GM12878 (cell line): Measurements from ENCODE around the gene EFCAB10. TPM values are rescaled to one million over a fixed set of nuclear protein-coding genes. Genes with fewer than 3 reads are reported as not detected.
A peak's percentile ranks its signal among the peaks of the same experiment; 100 is the strongest.

Experiments used
- LARP7 ChIP-seq: fragments of 450-650 bp; IDR thresholded peaks from 2 replicates; pipeline ENCODE4 v1.6.1; 2017; ENCODE audit warnings: mild to moderate bottlenecking
- MYC ChIP-seq: IDR thresholded peaks from 2 replicates; pipeline ENCODE4 v1.6.1; 2011; ENCODE audit warnings: mild to moderate bottlenecking, low read length, moderate library complexity, inconsistent platforms; ENCODE audit not compliant: insufficient read depth, insufficient replicate concordance, insufficient read length, severe bottlenecking
- POU2F2 ChIP-seq: IDR thresholded peaks from 3 replicates; pipeline ENCODE4 v1.6.1; 2011; ENCODE audit warnings: low read depth, mild to moderate bottlenecking, low read length, borderline replicate concordance
- SMARCA5 ChIP-seq: fragments of 450-650 bp; IDR thresholded peaks from 2 replicates; pipeline ENCODE4 v1.6.1; 2017; ENCODE audit warnings: mild to moderate bottlenecking
- ZZZ3 ChIP-seq: IDR thresholded peaks from 2 replicates; pipeline ENCODE4 v1.6.1; 2011; ENCODE audit warnings: low read depth; ENCODE audit not compliant: control insufficient read depth, insufficient read length
- polyA plus RNA-seq, 11 experiments: library from polyadenylated mRNA; depleted of rRNA in 4 of 11; unstranded in 6 of 11; stranded (reverse) in 5 of 11; fragments of >200 nt; fragmentation: Nextera tagmentation in 4 of 11; fragmentation: Illumina TruSeq in 1 of 11; extraction: Ambion mirVana in 4 of 11; extraction: Trizol in 1 of 11; gene quantifications; 1 replicate in 1 of 11; 2 replicates in 10 of 11; pipeline versions ENCODE4 v1.2.1 to v1.2.3, GENCODE V29; 2011 to 2016; ENCODE audit warnings: inconsistent platforms in 2 of 11, missing spikeins in 2 of 11, low read depth in 1 of 11
- total RNA-seq, 4 experiments: library from RNA; depleted of rRNA in 3 of 4; stranded (reverse); fragments of >200 nt in 3 of 4; fragmentation: Illumina TruSeq in 1 of 4; extraction: Trizol in 1 of 4; gene quantifications; 2 replicates each; pipeline versions ENCODE4 v1.2.1 to v1.2.3, GENCODE V29; 2013 to 2021
- TF ChIP-seq, protein P1 (sequence below): IDR thresholded peaks from 2 replicates; pipeline ENCODE4 v1.6.1; 2012; ENCODE audit warnings: mild to moderate bottlenecking, low read depth, low read length
- TF ChIP-seq, protein P2 (sequence below): fragments of 450-650 bp; IDR thresholded peaks from 2 replicates; pipeline ENCODE4 v1.6.1; 2017; ENCODE audit warnings: mild to moderate bottlenecking, moderate library complexity
- TF ChIP-seq, protein P3 (sequence below): IDR thresholded peaks from 2 replicates; pipeline ENCODE4 v1.6.1; 2012; ENCODE audit warnings: low read depth, low read length, improper control_type of control experiment
- TF ChIP-seq, protein P4 (sequence below): fragments of 450-650 bp; conservative IDR thresholded peaks from 2 replicates; pipeline ENCODE4 v1.6.1; 2017; ENCODE audit warnings: mild to moderate bottlenecking, moderate library complexity
- TF ChIP-seq, protein P5 (sequence below): fragments of 450-650 bp; IDR thresholded peaks from 2 replicates; pipeline ENCODE4 v1.6.1; 2017; ENCODE audit warnings: mild to moderate bottlenecking, low read depth, inconsistent platforms; ENCODE audit not compliant: poor library complexity, severe bottlenecking
- TF ChIP-seq, protein P6 (sequence below): fragments of 450-650 bp; formaldehyde crosslinking; IDR thresholded peaks from 2 replicates; pipeline ENCODE4 v1.5.0; 2022; ENCODE audit warnings: mild to moderate bottlenecking, missing genetic modification characterization

The EFCAB10 gene
- total and polyA plus RNA-seq, 10 of the 15 experiments (the other 5 are each of a cell fraction or from before 2014, with no cell fraction given), result 0.38 to 1.0 (median 0.54) TPM; not detected in 6

DNA sequence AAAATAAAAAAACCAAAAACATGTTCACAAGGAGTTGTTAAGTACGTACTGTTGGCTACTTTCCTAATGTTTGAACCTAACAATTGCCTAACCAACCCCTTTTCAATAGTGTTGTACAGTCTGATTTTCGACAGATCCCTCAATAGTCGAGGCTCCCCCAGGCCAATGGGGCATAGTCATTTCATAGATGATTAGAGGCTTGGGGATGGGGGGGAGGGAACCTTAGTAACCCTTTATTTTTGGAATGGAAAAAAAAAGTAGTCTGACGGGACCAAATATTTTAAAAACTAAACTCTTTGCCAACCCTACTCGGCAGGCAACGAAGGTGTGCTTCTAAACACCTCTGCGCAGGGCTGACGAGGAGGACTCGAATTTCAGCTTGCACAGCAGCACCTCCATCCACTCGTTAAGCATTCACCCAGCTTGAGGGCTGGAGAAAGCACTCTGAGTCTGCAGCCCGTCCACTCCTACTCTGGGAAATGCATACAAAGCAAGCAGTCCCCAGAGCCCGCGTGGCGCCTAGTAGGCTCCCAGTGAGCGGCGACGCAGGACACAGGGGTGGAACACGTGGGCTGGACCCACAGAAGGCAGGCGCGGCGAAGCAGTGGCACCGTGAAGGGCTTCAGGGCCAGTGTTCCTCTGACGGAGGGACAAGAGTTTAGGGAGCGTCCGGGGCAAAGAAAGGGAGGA is 60.1 kb downstream of the EFCAB10 start (continued):
- TF ChIP-seq, protein P1, sequence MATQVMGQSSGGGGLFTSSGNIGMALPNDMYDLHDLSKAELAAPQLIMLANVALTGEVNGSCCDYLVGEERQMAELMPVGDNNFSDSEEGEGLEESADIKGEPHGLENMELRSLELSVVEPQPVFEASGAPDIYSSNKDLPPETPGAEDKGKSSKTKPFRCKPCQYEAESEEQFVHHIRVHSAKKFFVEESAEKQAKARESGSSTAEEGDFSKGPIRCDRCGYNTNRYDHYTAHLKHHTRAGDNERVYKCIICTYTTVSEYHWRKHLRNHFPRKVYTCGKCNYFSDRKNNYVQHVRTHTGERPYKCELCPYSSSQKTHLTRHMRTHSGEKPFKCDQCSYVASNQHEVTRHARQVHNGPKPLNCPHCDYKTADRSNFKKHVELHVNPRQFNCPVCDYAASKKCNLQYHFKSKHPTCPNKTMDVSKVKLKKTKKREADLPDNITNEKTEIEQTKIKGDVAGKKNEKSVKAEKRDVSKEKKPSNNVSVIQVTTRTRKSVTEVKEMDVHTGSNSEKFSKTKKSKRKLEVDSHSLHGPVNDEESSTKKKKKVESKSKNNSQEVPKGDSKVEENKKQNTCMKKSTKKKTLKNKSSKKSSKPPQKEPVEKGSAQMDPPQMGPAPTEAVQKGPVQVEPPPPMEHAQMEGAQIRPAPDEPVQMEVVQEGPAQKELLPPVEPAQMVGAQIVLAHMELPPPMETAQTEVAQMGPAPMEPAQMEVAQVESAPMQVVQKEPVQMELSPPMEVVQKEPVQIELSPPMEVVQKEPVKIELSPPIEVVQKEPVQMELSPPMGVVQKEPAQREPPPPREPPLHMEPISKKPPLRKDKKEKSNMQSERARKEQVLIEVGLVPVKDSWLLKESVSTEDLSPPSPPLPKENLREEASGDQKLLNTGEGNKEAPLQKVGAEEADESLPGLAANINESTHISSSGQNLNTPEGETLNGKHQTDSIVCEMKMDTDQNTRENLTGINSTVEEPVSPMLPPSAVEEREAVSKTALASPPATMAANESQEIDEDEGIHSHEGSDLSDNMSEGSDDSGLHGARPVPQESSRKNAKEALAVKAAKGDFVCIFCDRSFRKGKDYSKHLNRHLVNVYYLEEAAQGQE, result no peak
- TF ChIP-seq ZZZ3 (no peak), LARP7 (peak; percentile 50; the same call in 1 of the 2 replicates), SMARCA5 (no peak), POU2F2 (no peak), MYC (peak; percentile 44)
- TF ChIP-seq, protein P2, sequence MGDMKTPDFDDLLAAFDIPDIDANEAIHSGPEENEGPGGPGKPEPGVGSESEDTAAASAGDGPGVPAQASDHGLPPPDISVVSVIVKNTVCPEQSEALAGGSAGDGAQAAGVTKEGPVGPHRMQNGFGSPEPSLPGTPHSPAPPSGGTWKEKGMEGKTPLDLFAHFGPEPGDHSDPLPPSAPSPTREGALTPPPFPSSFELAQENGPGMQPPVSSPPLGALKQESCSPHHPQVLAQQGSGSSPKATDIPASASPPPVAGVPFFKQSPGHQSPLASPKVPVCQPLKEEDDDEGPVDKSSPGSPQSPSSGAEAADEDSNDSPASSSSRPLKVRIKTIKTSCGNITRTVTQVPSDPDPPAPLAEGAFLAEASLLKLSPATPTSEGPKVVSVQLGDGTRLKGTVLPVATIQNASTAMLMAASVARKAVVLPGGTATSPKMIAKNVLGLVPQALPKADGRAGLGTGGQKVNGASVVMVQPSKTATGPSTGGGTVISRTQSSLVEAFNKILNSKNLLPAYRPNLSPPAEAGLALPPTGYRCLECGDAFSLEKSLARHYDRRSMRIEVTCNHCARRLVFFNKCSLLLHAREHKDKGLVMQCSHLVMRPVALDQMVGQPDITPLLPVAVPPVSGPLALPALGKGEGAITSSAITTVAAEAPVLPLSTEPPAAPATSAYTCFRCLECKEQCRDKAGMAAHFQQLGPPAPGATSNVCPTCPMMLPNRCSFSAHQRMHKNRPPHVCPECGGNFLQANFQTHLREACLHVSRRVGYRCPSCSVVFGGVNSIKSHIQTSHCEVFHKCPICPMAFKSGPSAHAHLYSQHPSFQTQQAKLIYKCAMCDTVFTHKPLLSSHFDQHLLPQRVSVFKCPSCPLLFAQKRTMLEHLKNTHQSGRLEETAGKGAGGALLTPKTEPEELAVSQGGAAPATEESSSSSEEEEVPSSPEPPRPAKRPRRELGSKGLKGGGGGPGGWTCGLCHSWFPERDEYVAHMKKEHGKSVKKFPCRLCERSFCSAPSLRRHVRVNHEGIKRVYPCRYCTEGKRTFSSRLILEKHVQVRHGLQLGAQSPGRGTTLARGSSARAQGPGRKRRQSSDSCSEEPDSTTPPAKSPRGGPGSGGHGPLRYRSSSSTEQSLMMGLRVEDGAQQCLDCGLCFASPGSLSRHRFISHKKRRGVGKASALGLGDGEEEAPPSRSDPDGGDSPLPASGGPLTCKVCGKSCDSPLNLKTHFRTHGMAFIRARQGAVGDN, result peak; percentile 54; the same call in 1 of the 2 replicates
- TF ChIP-seq, protein P3, sequence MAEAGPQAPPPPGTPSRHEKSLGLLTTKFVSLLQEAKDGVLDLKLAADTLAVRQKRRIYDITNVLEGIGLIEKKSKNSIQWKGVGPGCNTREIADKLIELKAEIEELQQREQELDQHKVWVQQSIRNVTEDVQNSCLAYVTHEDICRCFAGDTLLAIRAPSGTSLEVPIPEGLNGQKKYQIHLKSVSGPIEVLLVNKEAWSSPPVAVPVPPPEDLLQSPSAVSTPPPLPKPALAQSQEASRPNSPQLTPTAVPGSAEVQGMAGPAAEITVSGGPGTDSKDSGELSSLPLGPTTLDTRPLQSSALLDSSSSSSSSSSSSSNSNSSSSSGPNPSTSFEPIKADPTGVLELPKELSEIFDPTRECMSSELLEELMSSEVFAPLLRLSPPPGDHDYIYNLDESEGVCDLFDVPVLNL, result no peak
- TF ChIP-seq, protein P4, sequence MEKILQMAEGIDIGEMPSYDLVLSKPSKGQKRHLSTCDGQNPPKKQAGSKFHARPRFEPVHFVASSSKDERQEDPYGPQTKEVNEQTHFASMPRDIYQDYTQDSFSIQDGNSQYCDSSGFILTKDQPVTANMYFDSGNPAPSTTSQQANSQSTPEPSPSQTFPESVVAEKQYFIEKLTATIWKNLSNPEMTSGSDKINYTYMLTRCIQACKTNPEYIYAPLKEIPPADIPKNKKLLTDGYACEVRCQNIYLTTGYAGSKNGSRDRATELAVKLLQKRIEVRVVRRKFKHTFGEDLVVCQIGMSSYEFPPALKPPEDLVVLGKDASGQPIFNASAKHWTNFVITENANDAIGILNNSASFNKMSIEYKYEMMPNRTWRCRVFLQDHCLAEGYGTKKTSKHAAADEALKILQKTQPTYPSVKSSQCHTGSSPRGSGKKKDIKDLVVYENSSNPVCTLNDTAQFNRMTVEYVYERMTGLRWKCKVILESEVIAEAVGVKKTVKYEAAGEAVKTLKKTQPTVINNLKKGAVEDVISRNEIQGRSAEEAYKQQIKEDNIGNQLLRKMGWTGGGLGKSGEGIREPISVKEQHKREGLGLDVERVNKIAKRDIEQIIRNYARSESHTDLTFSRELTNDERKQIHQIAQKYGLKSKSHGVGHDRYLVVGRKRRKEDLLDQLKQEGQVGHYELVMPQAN, result peak; percentile 11; the same call in 1 of the 2 replicates
- TF ChIP-seq, protein P5, sequence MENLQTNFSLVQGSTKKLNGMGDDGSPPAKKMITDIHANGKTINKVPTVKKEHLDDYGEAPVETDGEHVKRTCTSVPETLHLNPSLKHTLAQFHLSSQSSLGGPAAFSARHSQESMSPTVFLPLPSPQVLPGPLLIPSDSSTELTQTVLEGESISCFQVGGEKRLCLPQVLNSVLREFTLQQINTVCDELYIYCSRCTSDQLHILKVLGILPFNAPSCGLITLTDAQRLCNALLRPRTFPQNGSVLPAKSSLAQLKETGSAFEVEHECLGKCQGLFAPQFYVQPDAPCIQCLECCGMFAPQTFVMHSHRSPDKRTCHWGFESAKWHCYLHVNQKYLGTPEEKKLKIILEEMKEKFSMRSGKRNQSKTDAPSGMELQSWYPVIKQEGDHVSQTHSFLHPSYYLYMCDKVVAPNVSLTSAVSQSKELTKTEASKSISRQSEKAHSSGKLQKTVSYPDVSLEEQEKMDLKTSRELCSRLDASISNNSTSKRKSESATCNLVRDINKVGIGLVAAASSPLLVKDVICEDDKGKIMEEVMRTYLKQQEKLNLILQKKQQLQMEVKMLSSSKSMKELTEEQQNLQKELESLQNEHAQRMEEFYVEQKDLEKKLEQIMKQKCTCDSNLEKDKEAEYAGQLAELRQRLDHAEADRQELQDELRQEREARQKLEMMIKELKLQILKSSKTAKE, result no peak
- TF ChIP-seq, protein P6, sequence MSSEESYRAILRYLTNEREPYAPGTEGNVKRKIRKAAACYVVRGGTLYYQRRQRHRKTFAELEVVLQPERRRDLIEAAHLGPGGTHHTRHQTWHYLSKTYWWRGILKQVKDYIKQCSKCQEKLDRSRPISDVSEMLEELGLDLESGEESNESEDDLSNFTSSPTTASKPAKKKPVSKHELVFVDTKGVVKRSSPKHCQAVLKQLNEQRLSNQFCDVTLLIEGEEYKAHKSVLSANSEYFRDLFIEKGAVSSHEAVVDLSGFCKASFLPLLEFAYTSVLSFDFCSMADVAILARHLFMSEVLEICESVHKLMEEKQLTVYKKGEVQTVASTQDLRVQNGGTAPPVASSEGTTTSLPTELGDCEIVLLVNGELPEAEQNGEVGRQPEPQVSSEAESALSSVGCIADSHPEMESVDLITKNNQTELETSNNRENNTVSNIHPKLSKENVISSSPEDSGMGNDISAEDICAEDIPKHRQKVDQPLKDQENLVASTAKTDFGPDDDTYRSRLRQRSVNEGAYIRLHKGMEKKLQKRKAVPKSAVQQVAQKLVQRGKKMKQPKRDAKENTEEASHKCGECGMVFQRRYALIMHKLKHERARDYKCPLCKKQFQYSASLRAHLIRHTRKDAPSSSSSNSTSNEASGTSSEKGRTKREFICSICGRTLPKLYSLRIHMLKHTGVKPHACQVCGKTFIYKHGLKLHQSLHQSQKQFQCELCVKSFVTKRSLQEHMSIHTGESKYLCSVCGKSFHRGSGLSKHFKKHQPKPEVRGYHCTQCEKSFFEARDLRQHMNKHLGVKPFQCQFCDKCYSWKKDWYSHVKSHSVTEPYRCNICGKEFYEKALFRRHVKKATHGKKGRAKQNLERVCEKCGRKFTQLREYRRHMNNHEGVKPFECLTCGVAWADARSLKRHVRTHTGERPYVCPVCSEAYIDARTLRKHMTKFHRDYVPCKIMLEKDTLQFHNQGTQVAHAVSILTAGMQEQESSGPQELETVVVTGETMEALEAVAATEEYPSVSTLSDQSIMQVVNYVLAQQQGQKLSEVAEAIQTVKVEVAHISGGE, result no peak
